NB4 (cell line): ENCODE measurements around the gene MAP4K2.

ENCODE experiments used
- CTCF ChIP-seq: IDR thresholded peaks from one replicate; pipeline ENCODE4 v1.5.1; 2012; ENCODE audit warnings: low read depth, low read length
- MAX ChIP-seq: IDR thresholded peaks from 2 replicates; pipeline ENCODE4 v1.6.1; 2011; ENCODE audit warnings: low read depth, low read length
- MYC ChIP-seq: IDR thresholded peaks from 2 replicates; pipeline ENCODE4 v1.6.1; 2011; ENCODE audit warnings: low read depth, low read length
- POLR2A ChIP-seq: IDR thresholded peaks from 2 replicates; pipeline ENCODE4 v1.6.1; 2011; ENCODE audit warnings: mild to moderate bottlenecking; ENCODE audit not compliant: insufficient read length; ENCODE audit errors: extremely low read depth

GRCh38 chr11:64744544-64745188 lies 58.3 kb downstream of the MAP4K2 start:
- TF ChIP-seq MAX (no peak), CTCF (no peak), MYC (no peak), POLR2A (peak; percentile 24)
